HG02759 (cell line): ENCODE measurements around the gene SDHD.

ENCODE experiments used
- ATAC-seq: cut with Tn5 transposase; IDR thresholded peaks from one replicate; pipeline ENCODE4 v1.9.1; 2021; ENCODE audit warnings: mild to moderate bottlenecking, moderate library complexity; ENCODE audit not compliant: unreplicated experiment

The SDHD gene

DNA sequence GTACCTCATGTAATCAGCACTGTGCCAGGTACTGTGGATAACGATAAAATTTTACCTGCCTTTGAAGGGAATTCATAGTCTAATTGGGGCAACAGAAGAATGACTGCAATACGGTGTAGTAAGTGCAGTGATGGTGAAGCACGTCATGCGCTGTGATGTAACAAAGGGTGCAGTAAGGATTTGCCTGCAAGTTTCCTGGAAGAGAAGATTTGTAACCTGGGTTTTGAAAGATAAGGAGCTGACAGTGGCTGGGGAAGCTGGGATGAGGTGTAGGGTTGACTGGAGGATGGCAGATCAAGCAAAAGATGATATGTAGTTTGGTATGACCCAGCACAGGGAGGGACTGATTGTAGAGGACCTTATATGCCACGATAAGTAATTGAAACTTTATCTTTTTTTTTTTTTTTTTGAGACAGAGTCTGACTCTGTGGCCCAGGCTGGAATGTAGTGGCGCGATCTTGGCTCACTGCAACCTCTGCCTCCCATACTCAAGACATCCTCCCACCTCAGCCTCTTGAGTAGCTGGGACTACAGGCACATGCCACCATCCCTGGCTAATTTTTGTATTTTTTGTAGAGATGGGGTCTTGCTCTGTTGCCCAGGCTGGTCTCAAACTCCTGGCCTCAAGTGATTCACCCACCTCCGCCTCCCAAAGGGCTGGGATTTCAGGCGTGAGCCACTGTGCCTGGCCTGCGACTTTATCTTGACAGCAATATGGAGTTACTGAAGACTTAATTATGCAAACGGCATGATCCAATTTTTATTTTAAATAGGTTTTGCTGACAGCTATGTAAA, 11.3 kb downstream of the SDHD start:
- no peak for ATAC-seq

DNA sequence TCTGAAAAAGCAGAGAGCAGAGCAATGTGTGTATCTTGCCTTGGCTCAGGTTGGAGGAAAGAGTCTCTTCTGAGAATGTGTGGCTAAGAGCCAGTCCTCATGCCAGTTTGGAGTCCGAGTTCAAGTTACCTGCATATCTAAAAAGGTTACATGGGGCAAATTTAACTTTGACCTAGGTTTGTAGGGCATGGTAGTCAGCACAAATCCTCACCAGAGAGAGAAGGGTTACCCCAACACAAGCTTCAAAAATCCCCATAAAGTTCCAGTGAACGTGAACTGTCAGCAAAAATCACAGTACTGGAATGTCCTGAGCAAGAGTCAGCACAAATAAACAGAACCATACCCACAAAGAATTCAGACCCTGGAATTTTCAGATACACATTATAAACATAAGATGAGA, 13.8 kb downstream of the SDHD start:
- no peak for ATAC-seq

DNA sequence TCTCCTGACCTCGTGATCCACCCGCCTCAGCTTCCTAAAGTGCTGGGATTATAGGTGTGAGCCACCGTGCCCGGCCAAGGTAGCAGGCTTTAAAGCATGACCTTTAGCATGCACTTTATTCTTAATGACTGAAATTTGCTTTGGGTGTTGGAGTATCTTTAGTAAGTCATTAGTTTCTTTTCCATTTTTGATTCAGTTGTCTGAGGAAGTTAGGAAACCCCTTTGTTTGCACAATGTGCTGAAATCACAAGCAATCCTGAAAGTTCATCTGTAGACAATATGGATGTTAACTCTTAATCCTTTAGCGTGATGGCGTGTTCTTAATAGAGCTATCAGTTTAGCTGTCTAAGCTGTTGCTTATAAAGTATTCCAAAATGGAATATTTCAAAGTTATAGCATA, 16.8 kb downstream of the SDHD start:
- ATAC-seq, result no peak

DNA sequence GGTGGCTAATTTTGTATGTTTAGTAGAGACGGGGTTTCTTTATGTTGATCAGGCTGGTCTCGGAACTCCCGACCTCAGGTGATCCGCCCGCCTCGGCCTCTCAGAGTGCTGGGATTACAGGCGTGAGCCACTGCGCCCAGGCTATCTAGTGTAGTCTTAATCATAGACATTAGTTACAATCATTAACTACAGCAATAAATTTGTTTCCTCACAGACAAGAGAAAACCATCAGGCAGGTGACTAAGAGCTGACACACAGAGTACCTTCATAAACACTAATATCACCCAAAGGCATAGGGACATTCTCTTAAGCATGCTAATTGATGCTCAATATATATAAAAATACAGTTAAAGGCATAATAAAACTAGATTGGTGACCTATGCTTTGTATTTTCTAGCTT, 19.4 kb downstream of the SDHD start:
- no peak for ATAC-seq

DNA sequence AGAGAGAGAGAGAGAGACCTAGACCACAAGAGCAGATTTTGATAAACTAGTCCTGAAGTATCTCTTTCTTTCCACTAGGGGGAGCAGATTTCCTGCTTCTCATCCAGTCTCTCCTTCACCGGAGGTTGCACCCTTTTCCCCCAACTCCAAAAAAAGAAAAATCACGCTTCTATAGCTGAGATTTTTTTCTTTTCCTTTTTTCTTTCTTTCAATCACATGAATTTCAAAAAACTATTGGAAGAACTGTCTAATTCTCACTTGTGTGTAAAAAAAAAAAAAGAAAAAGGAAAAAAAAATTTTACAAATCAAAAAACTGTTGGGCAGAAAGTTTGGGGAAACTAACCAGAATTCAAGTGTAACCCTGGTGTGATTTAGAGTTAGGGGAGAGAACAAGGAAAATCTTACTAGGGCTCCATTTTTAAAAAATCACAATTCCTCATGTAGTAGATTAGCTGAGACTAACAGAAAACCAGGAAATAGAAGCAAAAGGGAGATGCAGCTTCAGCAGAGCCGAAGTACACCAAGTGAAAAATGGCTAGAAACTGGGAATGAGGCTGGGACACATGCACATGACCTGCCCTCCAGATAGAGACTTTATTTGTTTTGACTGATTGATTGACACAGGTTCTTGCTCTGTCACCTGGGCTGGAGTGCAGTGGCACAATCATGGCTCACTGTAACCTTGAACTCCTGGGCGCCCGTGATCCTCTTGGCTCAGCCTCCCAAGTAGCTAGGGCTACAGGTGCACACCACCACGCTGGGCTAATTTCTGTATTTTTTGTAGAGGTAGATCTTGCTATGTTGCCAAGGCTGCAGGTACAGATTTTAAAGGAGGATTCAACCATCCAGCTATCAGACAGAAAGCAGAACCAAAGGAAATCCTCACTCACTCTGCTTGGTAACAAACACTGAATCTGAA, 27.1 kb downstream of the SDHD start:
- ATAC-seq, result no peak

DNA sequence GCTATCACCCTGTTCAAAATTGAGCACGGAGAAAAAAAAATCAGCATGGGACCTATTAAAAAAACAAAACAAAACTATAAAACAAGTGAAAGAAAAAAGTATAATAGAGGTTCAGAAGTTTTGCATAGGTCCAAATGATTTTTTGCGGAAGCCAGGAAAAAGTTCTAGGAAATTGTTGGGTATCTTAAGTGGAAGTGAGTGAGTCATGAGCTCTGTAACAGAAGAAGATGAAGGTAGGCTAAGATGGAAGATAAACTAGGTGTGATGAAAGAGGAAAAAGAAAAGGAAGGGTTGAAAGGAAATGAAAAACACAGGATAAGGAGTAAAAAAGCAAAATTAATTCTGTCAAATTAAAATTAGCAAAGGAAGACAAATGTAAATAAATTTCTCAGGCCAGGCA, 27.8 kb downstream of the SDHD start:
- ATAC-seq, result no peak

DNA sequence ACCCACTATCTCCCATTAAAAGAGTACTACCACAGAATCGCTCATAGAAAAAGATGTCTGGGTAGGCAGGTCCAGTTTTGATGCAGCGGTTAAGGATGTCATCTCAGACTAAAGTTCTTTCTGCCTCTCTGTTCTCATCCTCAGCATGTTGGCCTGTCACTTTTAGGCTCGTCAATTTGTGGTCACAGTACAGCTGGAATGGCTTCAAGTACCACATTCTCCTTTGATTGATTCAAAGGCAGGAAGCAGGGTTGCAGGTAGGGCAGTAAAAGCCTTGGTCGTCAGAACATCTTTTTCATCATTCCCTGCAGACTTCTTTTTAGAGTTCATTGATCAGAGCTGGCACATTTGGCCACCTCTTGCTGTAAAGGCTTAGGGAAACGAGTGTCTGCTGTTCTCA, 28.7 kb downstream of the SDHD start:
- no peak for ATAC-seq

DNA sequence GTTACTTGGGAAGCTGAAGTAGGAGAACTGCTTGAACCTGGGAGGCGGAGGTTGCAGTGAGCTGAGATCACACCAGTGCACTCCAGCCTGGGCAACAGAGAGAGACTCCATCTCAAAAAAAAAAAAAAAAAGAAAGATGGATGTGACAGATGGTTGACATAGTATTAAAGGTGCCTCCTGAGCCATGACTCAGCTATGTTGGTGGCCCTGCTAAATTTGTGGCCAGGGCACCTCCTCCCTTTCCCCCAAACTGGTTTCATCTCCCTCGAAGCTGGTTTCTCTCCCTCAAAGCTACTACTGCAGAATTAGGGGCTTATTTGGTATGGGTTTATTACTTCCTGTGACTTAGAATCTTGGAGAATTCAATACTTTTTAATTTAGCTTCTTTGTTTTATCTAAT, 31.5 kb downstream of the SDHD start:
- ATAC-seq, result no peak

DNA sequence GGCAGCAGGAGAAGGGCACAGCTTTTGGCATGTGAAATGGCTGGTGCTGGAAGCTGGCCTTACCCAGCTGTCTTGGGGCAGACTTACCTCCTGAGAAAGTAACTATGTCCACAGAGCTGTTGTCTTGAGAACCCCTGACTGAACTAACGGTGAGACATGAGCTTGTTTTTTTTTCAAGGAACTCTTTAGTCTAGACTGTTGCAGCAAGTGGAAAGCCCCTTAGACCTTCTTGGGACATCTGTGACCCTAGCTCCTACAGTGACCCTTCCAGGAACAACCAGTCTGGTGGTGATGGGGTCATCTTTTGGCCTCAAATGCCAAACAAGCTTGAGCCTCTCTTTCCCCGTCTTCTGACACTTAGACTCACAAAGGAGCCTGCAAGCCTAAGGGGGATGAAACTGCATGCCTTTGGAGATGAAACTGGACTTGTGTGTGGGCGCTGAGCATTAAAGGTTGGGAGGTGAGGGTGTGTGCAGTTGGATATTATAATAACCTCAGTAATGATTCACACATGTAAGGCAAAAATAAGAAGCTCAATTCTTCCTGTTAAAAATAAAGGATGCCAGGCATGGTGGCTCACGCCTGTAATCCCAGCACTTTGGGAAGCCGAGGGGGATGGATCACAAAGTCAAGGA, 35.4 kb downstream of the SDHD start:
- ATAC-seq, result no peak

DNA sequence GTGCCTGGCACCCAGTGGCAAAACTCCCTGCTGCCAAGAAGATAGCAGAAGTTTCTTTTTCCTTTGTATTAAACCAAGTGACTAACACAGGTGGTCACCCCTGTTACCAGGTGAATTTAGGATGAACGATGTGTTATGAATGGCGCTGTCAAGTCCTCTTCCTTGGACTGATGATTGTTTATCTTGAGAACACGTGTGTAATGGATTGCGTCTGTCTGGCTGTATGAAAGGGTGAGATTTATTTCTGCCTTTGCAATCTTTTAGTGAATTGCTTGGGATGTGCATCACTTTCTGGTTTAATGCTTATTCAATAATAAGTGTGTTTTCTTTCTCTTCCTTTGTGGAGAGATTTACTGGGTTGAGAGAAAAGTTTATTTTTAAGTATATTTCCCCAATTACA, 36.5 kb downstream of the SDHD start:
- ATAC-seq, result no peak

DNA sequence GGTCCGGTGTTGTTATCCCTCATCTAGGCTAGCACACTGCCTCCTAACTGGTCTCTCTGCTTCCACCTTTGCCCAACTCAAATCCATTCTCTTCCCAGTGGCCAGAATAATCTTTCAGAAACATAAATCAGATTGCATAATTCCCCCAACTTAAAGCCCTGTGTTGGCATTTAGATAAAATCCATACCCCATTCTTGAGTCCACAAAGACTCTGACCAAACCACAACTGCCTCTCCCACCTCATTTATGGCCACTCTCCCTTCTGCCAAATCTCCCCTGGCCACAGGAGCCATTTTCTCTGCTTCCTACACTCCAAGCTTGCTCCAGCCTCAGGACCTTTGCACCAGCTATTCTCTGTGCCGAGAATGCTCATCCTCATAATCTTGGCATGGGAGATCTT, 40.4 kb downstream of the SDHD start:
- ATAC-seq, result no peak

DNA sequence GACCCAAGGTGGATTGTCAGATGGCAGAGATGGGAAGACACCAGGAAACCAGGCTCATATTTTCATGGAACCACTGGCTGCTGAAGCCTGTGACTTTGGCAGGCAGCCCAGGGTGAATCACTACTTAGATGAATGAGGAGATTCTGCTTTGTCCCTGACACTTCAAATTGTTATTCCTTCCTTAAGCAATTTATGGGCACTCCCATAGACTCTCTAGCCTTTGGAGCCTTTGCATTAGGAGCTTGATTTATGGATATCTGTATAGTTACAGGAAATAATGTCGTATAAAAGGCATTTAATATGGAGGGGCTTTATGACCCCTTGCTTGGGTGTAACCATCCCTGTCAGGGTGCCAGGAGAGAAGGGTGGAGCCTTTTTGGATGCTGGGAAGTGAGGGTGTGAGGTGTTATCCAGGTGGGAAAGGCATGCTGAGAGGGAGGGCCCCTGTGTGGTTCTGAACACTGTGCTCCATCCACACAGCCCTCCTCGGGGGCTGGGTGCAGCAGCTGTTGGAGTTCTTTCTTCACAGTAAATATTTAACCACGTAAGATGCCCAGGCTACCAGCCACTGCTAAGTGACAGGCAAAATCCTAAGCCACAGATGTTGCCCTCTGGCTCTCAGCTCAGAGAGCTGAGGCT, 41.9 kb downstream of the SDHD start:
- ATAC-seq, result no peak

DNA sequence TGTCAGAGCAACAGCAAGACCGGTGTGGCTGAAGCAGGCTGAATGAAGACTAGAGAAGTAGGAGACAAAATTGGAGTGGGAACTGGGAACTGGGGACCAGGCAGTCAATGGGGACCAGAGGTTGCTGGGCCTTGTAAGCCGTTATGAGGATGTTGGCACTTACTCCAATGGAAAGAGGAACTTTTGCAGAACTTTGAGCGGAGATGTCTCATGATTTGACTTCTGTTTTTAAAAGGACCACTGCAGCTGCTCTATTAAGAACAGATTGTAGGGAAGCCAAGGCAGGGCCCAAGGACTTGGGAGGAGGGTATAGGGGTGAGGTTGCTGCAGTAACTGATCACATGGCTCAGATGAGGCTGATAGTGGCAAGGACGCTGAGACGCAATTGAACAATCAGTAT, 43.0 kb downstream of the SDHD start:
- no peak for ATAC-seq

DNA sequence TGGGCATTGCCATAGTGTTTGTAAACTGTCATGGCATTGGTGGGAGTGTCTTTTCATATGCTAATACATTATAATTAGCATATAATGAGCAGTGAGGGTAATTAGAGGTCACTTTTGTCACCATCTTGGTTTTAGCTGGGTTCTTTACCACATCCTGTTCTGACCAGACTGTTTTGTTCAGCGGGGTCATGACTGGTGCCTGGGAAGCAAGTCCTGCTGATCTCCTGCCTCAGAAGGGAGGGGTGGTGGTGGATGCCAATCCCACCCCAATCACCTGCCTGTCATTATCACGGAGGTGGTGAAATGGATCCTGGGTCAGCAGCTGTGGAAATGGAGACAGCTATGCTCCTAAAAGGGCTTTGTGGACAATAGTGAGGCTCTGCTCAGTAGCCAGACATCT, 46.1 kb downstream of the SDHD start:
- ATAC-seq, result no peak

DNA sequence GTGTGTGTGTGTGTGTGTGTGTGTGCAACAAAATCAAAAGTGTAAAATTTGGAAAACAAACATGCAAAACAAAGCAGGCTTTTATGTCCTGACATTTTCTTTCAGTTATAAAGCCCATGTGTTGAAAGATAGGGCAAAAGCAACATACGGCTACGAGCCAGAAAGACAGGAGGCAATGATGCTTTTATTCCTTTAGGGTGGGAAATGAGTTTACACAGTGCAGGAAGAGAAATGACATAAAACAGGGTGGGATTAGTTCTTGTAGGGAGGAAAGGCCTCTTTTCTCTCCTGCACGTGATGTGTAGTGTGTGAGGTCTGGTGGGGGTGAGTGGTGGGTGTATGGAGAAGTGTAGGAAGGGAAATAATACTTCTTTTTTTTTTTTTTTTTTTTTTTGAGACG, 47.8 kb downstream of the SDHD start:
- ATAC-seq, result no peak

DNA sequence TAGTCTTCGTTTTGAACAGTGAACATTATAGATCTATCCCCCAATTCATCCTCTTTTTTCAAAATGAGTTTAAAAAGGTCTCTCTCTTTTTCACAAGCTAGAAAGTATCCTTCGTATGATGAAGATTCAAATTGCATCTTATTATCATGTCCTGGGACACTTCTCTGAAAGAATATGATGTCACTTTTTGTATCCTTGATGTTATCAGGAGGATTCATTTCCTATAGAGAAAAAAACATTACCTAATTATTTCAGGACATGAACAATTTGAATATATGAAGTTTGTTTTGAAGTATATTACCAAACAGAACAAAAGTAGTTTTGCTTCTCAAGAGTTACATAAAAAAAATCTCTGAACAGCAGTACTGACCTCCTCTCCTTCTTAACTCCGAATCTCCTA, 56.9 kb downstream of the SDHD start:
- no peak for ATAC-seq
